Fibroblast of lung (primary cell): ENCODE measurements around the gene AGTPBP1. TPM values are rescaled to one million over a fixed set of nuclear protein-coding genes. Genes with fewer than 3 reads are reported as not detected.

Experiments used
- DNase-seq, 2 donors: peaks; one replicate each; pipeline versions ENCODE4 v3.0.0 to v3.0.0-alpha.2; 2010; ENCODE audit warnings: low read depth in 2 of 2
- H2AFZ ChIP-seq: 2 replicates; pipeline ENCODE4 v1.5.1; 2012; ENCODE audit warnings: low read length, control low read depth, inconsistent platforms
- H3K27ac ChIP-seq: 2 replicates; pipeline ENCODE4 v1.5.1; 2011; ENCODE audit warnings: low read length, control low read depth; ENCODE audit not compliant: insufficient read depth
- H3K27me3 ChIP-seq: 2 replicates; pipeline ENCODE4 v1.5.1; 2011; ENCODE audit warnings: mild to moderate bottlenecking, low read length; ENCODE audit not compliant: control insufficient read depth, insufficient read depth
- H3K36me3 ChIP-seq: 2 replicates; pipeline ENCODE4 v1.5.1; 2011; ENCODE audit warnings: low read length; ENCODE audit not compliant: control insufficient read depth, insufficient read depth
- H3K4me1 ChIP-seq: 2 replicates; pipeline ENCODE4 v1.5.1; 2011; ENCODE audit warnings: low read length; ENCODE audit not compliant: control insufficient read depth, insufficient read depth; ENCODE audit errors: extremely low read depth
- H3K4me2 ChIP-seq: 2 replicates; pipeline ENCODE4 v1.5.1; 2011; ENCODE audit warnings: low read length, control low read depth; ENCODE audit not compliant: insufficient read depth; ENCODE audit errors: extremely low read depth
- H3K4me3 ChIP-seq, 4 experiments: fragments of 200-600 bp in 1 of 4; sonication (generic) in 1 of 4; replicated peaks in 1 of 4; 2 replicates each; pipeline ENCODE4 v1.5.1; 2011 to 2016; ENCODE audit warnings: low read length in 4 of 4, low read depth in 3 of 4, mild to moderate bottlenecking in 3 of 4, control low read depth in 2 of 4, inconsistent platforms in 1 of 4, mixed read lengths in 1 of 4; ENCODE audit not compliant: insufficient read depth in 1 of 4; ENCODE audit errors: control extremely low read depth in 1 of 4
- H3K79me2 ChIP-seq: 2 replicates; pipeline ENCODE4 v1.5.1; 2012; ENCODE audit warnings: mild to moderate bottlenecking, low read length, inconsistent platforms; ENCODE audit not compliant: control insufficient read depth, insufficient read depth
- H3K9ac ChIP-seq: 2 replicates; pipeline ENCODE4 v1.5.1; 2011; ENCODE audit warnings: mild to moderate bottlenecking, low read length, control low read depth; ENCODE audit not compliant: insufficient read depth
- H3K9me3 ChIP-seq: 2 replicates; pipeline ENCODE4 v1.5.1; 2012; ENCODE audit warnings: low read depth, low read length; ENCODE audit not compliant: control insufficient read depth, insufficient read depth
- H4K20me1 ChIP-seq: 2 replicates; pipeline ENCODE4 v1.5.1; 2011; ENCODE audit warnings: low read length; ENCODE audit not compliant: control insufficient read depth, insufficient read depth; ENCODE audit errors: extremely low read depth
- EZH2 ChIP-seq: IDR thresholded peaks from 2 replicates; pipeline ENCODE4 v1.5.1; 2012; ENCODE audit warnings: low read length, control low read depth, mild to moderate bottlenecking; ENCODE audit errors: missing control alignments
- polyA plus RNA-seq, 2 donors: library from polyadenylated mRNA; depleted of rRNA in 1 of 2; stranded (reverse) in 1 of 2; unstranded in 1 of 2; fragments of >200 nt; gene quantifications; 2 replicates each; pipeline ENCODE4 v1.2.1, GENCODE V29; 2011 to 2012; ENCODE audit warnings: missing spikeins in 1 of 2
- total RNA-seq: library from RNA; depleted of rRNA; stranded (reverse); fragments of >200 nt; gene quantifications from 2 replicates; pipeline ENCODE4 v1.2.1, GENCODE V29; 2014
- TF ChIP-seq, protein P1 (sequence below), 2 donors: IDR thresholded peaks in 1 of 2; conservative IDR thresholded peaks in 1 of 2; 1 replicate in 1 of 2; 2 replicates in 1 of 2; pipeline ENCODE4 v1.5.1; 2011 to 2012; ENCODE audit warnings: low read length in 2 of 2, control low read depth in 1 of 2, inconsistent platforms in 1 of 2, low read depth in 1 of 2, mild to moderate bottlenecking in 1 of 2

Gene AGTPBP1
- total and polyA plus RNA-seq, 2 donors (not counting 1 experiment from before 2014, with no cell fraction given), result 10.6 to 10.7 TPM

DNA sequence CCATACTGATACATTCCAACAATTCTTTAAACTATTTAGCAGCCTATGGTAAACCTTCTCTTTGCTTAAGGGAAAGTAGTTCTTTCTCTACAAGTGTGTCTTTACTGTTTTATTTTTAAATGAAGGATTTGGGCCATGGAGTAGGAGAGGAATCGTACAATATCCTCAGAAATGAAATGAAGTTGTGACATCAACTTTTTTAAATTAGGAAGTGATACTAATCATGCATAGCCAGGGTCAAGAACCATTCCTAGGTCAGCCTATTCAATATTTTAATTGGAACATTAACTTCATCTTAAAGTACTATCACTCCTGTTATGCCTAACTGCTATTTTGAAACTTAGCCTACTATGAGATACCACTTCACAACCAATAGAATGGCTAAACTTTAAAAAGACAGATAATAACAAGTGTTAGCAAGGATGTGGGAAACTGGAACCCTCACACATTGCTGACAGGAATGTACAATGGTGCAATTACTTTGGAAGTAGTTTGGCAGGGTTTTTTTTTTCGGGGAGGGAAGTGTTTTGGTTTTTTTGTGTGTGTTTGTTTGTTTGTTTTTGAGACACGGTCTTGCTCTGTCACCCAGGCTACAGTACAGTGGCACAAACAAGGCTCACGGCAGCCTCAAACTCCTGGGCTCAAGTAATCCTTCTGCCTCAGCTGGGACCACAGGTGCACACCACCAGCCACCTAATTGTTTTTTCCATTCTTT, 10.7 kb downstream of the AGTPBP1 start:
- Histone ChIP-seq H2AFZ (no peak overlapping the region), H3K9ac (no peak overlapping the region), H3K9me3 (no peaks in the 10 kb centered on the region), H3K4me1 (no peaks in the 10 kb centered on the region), H3K27ac (no peak overlapping the region), H3K4me3 (no peak overlapping the region), H4K20me1 (no peaks in the 10 kb centered on the region), H3K36me3 (no peaks in the 10 kb centered on the region), H3K79me2 (no peaks in the 10 kb centered on the region), H3K27me3 (no peaks in the 10 kb centered on the region), H3K4me2 (no peak overlapping the region)
- TF ChIP-seq EZH2, result no peak
- TF ChIP-seq, protein P1, sequence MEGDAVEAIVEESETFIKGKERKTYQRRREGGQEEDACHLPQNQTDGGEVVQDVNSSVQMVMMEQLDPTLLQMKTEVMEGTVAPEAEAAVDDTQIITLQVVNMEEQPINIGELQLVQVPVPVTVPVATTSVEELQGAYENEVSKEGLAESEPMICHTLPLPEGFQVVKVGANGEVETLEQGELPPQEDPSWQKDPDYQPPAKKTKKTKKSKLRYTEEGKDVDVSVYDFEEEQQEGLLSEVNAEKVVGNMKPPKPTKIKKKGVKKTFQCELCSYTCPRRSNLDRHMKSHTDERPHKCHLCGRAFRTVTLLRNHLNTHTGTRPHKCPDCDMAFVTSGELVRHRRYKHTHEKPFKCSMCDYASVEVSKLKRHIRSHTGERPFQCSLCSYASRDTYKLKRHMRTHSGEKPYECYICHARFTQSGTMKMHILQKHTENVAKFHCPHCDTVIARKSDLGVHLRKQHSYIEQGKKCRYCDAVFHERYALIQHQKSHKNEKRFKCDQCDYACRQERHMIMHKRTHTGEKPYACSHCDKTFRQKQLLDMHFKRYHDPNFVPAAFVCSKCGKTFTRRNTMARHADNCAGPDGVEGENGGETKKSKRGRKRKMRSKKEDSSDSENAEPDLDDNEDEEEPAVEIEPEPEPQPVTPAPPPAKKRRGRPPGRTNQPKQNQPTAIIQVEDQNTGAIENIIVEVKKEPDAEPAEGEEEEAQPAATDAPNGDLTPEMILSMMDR (conservative IDR thresholded peaks at IDR 0.05 in 1 of 2, IDR thresholded peaks at IDR 0.05 in 1 of 2; ENCODE audit: low read depth in 1 of 2, low read length in 2 of 2), result no peak
- no peak for DNase-seq

DNA sequence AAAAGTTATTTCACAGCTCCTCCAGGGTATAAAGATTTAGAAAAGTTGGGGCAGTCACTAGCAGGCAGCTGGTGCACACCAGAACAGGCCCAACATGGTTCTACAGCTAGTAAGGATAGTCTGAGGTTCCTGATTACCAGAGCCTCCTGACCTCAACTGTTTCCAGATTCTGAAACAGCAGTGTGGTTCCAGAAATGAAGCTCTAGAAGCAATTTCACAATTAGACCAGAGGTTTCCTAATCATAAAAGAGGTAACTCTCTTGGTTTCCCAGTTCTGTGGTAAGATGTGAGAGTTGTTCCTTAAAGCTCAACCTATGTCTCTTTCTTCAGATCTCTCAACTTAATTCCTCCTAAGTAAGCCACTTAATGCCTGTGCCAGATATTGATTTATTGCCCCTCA, 11.9 kb downstream of the AGTPBP1 start:
- H2AFZ ChIP-seq, result no peak overlapping the region
- H3K4me2 ChIP-seq, result no peak overlapping the region
- H3K9ac ChIP-seq, result no peak overlapping the region
- H4K20me1 ChIP-seq, result no peaks in the 10 kb centered on the region
- no peak overlapping the region for H3K4me3 ChIP-seq
- no peak overlapping the region for H3K27ac ChIP-seq
- H3K4me1 ChIP-seq, result no peaks in the 10 kb centered on the region
- DNase-seq, result no peak
- no peaks in the 10 kb centered on the region for H3K9me3 ChIP-seq
- TF ChIP-seq EZH2, result no peak
- TF ChIP-seq, protein P1 (conservative IDR thresholded peaks at IDR 0.05 in 1 of 2, IDR thresholded peaks at IDR 0.05 in 1 of 2; ENCODE audit: low read depth in 1 of 2, low read length in 2 of 2), result no peak
- H3K27me3 ChIP-seq, result no peaks in the 10 kb centered on the region
- no peaks in the 10 kb centered on the region for H3K36me3 ChIP-seq
- no peaks in the 10 kb centered on the region for H3K79me2 ChIP-seq

DNA sequence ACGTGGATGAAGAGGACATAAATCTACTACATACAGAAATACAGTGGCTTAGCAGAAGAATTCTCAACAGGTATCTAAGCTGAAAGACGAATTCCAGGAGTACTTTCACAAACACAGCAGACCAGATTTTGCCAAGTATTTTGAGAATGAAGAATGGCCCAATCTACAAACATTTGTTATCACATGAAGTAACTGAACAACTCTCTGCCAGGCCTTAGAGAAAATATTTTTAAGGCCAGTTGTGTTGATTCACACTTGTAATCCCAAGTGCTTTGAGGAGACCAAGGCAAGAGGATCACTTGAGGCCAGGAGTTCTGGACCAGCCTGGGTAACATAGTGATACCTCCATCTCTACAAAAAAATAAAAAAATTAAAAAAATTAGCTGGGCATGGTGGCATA, 14.3 kb downstream of the AGTPBP1 start:
- DNase-seq, result peak in 1 of 2 donors; percentile 45

More for the DNA sequence above, 14.3 kb downstream of the AGTPBP1 start:
- no peak overlapping the region for H2AFZ ChIP-seq
- TF ChIP-seq, protein P1 (conservative IDR thresholded peaks at IDR 0.05 in 1 of 2, IDR thresholded peaks at IDR 0.05 in 1 of 2; ENCODE audit: low read depth in 1 of 2, low read length in 2 of 2), result no peak
- TF ChIP-seq EZH2, result no peak
- H3K4me1 ChIP-seq, result no peaks in the 10 kb centered on the region
- H3K27ac ChIP-seq, result no peak overlapping the region
- no peaks in the 10 kb centered on the region for H4K20me1 ChIP-seq
- no peak overlapping the region for H3K4me3 ChIP-seq
- no peaks in the 10 kb centered on the region for H3K27me3 ChIP-seq
- H3K4me2 ChIP-seq, result no peak overlapping the region
- H3K36me3 ChIP-seq, result no peaks in the 10 kb centered on the region
- H3K9ac ChIP-seq, result no peak overlapping the region
- no peaks in the 10 kb centered on the region for H3K79me2 ChIP-seq
- no peaks in the 10 kb centered on the region for H3K9me3 ChIP-seq
